SK-N-SH treated with all-trans-retinoic acid at 6 μM for 48 hours (cell line): ENCODE measurements around the gene PPIC.

Experiments
- ATAC-seq: fragments of 200-7000 bp; cut with Tn5 transposase; 3 replicates; pipeline ENCODE4 v1.9.1; 2020; ENCODE audit warnings: mild to moderate bottlenecking, moderate library complexity
- BACH2 ChIP-seq: fragments of 250-450 bp; sonication (Bioruptor Pico); IDR thresholded peaks from 2 replicates; pipeline ENCODE4 v1.9.0; 2021; ENCODE audit warnings: mild to moderate bottlenecking, borderline replicate concordance
- ESRRG ChIP-seq: fragments of 250-450 bp; sonication (Bioruptor Pico); IDR thresholded peaks from 2 replicates; pipeline ENCODE4 v1.6.1; 2021; ENCODE audit warnings: mild to moderate bottlenecking
- GLIS3 ChIP-seq: fragments of 250-450 bp; sonication (Bioruptor Pico); IDR thresholded peaks from 2 replicates; pipeline ENCODE4 v1.5.0; 2020; ENCODE audit warnings: mild to moderate bottlenecking, moderate library complexity
- ISL1 ChIP-seq: fragments of 250-450 bp; sonication (Bioruptor Pico); IDR thresholded peaks from 2 replicates; pipeline ENCODE4 v2.1.2; 2022; ENCODE audit warnings: mild to moderate bottlenecking, moderate library complexity
- OSR1 ChIP-seq: fragments of 250-450 bp; sonication (Bioruptor Pico); IDR thresholded peaks from 2 replicates; pipeline ENCODE4 v1.8.0; 2022; ENCODE audit warnings: moderate library complexity, mild to moderate bottlenecking, inconsistent platforms
- RARB ChIP-seq: fragments of 250-450 bp; sonication (Bioruptor Pico); IDR thresholded peaks from 2 replicates; pipeline ENCODE4 v1.8.0; 2021; ENCODE audit warnings: mild to moderate bottlenecking, moderate library complexity
- SNAI2 ChIP-seq: fragments of 250-450 bp; sonication (Bioruptor Pico); IDR thresholded peaks from 2 replicates; pipeline ENCODE4 v1.5.0; 2020; ENCODE audit warnings: mild to moderate bottlenecking, moderate library complexity
- TCF4 ChIP-seq: fragments of 250-450 bp; sonication (Bioruptor Pico); IDR thresholded peaks from 2 replicates; pipeline ENCODE4 v1.8.0; 2021; ENCODE audit warnings: mild to moderate bottlenecking, moderate library complexity, borderline replicate concordance
- TOX ChIP-seq: fragments of 250-450 bp; sonication (Bioruptor Pico); IDR thresholded peaks from 2 replicates; pipeline ENCODE4 v1.8.0; 2021; ENCODE audit warnings: mild to moderate bottlenecking, moderate library complexity, borderline replicate concordance
- ZC3H10 ChIP-seq: fragments of 250-450 bp; sonication (Bioruptor Pico); IDR thresholded peaks from 2 replicates; pipeline ENCODE4 v1.5.1; 2021; ENCODE audit warnings: mild to moderate bottlenecking, moderate library complexity
- ZFP3 ChIP-seq: fragments of 250-450 bp; sonication (Bioruptor Pico); IDR thresholded peaks from 2 replicates; pipeline ENCODE4 v1.5.0; 2020; ENCODE audit warnings: mild to moderate bottlenecking, moderate library complexity
- ZFP30 ChIP-seq: fragments of 450-650 bp; formaldehyde crosslinking; IDR thresholded peaks from 2 replicates; pipeline ENCODE4 v1.5.0; 2022; ENCODE audit warnings: mild to moderate bottlenecking, moderate library complexity
- ZNF70 ChIP-seq: fragments of 450-650 bp; formaldehyde crosslinking; IDR thresholded peaks from 2 replicates; pipeline ENCODE4 v1.5.0; 2020; ENCODE audit warnings: mild to moderate bottlenecking, moderate library complexity
- ZNF8 ChIP-seq: fragments of 450-650 bp; formaldehyde crosslinking; IDR thresholded peaks from 2 replicates; pipeline ENCODE4 v1.5.0; 2020; ENCODE audit warnings: mild to moderate bottlenecking, moderate library complexity
- TF ChIP-seq, protein P1 (sequence below): fragments of 250-450 bp; sonication (Bioruptor Pico); IDR thresholded peaks from 2 replicates; pipeline ENCODE4 v1.5.1; 2020; ENCODE audit warnings: low read depth, mild to moderate bottlenecking, moderate library complexity
- TF ChIP-seq, protein P2 (sequence below): fragments of 250-450 bp; sonication (Bioruptor Pico); IDR thresholded peaks from 2 replicates; pipeline ENCODE4 v1.5.1; 2021; ENCODE audit warnings: mild to moderate bottlenecking, moderate library complexity
- TF ChIP-seq, protein P3 (sequence below): fragments of 250-450 bp; sonication (Bioruptor Pico); IDR thresholded peaks from 2 replicates; pipeline ENCODE4 v1.8.0; 2020; ENCODE audit warnings: mild to moderate bottlenecking, moderate library complexity, borderline replicate concordance

The PPIC gene

DNA sequence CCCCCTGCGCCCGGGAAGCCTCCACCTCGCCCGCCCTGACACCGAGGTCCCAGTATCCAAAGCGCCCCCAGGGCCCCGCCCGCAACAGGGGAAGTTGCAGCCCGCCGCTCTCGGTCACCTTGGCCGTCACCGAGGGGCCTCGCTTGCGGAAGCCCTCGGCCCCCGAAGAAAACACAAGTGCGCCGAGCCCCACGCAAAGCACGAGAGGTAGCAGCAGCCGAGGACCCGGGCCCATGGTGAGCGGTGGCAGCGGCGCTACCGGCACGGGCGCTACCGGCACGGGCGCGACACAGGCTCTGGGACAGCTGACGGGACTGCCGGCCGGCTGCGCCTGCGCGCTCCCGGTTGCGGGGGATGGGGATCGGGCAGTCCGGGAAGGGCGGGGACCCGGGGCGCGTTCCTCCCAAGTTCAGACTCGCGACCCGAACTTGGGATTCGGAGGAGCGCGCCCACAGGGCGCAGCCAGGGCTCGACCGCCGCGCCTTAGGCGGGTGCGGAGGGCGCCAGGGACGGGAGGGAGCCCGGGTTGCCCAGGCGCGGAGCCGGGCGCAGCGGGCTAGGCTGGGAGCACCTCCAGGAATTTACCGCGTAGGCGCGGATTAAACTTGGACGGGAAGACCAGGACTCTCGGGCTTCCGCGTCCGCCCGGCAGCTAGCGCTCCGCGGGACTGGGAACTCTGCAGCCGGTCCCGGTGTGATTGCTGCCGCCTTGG, at the start of gene PPIC:
Gene PPIC, minus strand, starts transcription at position 335 of the 713 bp plus-strand sequence. Its CDS starts 100 bp downstream, at position 235.
- peak; percentile 92 for ATAC-seq
- TF ChIP-seq RARB (CRISPR knock-in tag) (no peak), ISL1 (CRISPR knock-in tag) (no peak), ZC3H10 (CRISPR knock-in tag) (no peak), OSR1 (CRISPR knock-in tag) (no peak), ZFP3 (CRISPR knock-in tag) (peak; percentile 65; the same call in 1 of the 2 replicates)
- TF ChIP-seq, protein P1, sequence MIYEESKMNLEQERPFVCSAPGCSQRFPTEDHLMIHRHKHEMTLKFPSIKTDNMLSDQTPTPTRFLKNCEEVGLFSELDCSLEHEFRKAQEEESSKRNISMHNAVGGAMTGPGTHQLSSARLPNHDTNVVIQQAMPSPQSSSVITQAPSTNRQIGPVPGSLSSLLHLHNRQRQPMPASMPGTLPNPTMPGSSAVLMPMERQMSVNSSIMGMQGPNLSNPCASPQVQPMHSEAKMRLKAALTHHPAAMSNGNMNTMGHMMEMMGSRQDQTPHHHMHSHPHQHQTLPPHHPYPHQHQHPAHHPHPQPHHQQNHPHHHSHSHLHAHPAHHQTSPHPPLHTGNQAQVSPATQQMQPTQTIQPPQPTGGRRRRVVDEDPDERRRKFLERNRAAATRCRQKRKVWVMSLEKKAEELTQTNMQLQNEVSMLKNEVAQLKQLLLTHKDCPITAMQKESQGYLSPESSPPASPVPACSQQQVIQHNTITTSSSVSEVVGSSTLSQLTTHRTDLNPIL (CRISPR knock-in tag): no peak
- TF ChIP-seq, protein P2, sequence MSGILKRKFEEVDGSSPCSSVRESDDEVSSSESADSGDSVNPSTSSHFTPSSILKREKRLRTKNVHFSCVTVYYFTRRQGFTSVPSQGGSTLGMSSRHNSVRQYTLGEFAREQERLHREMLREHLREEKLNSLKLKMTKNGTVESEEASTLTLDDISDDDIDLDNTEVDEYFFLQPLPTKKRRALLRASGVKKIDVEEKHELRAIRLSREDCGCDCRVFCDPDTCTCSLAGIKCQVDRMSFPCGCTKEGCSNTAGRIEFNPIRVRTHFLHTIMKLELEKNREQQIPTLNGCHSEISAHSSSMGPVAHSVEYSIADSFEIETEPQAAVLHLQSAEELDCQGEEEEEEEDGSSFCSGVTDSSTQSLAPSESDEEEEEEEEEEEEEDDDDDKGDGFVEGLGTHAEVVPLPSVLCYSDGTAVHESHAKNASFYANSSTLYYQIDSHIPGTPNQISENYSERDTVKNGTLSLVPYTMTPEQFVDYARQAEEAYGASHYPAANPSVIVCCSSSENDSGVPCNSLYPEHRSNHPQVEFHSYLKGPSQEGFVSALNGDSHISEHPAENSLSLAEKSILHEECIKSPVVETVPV (CRISPR knock-in tag): no peak
- TF ChIP-seq, protein P3, sequence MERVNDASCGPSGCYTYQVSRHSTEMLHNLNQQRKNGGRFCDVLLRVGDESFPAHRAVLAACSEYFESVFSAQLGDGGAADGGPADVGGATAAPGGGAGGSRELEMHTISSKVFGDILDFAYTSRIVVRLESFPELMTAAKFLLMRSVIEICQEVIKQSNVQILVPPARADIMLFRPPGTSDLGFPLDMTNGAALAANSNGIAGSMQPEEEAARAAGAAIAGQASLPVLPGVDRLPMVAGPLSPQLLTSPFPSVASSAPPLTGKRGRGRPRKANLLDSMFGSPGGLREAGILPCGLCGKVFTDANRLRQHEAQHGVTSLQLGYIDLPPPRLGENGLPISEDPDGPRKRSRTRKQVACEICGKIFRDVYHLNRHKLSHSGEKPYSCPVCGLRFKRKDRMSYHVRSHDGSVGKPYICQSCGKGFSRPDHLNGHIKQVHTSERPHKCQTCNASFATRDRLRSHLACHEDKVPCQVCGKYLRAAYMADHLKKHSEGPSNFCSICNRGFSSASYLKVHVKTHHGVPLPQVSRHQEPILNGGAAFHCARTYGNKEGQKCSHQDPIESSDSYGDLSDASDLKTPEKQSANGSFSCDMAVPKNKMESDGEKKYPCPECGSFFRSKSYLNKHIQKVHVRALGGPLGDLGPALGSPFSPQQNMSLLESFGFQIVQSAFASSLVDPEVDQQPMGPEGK (CRISPR knock-in tag): peak; percentile 76; the same call in 1 of the 2 replicates

DNA sequence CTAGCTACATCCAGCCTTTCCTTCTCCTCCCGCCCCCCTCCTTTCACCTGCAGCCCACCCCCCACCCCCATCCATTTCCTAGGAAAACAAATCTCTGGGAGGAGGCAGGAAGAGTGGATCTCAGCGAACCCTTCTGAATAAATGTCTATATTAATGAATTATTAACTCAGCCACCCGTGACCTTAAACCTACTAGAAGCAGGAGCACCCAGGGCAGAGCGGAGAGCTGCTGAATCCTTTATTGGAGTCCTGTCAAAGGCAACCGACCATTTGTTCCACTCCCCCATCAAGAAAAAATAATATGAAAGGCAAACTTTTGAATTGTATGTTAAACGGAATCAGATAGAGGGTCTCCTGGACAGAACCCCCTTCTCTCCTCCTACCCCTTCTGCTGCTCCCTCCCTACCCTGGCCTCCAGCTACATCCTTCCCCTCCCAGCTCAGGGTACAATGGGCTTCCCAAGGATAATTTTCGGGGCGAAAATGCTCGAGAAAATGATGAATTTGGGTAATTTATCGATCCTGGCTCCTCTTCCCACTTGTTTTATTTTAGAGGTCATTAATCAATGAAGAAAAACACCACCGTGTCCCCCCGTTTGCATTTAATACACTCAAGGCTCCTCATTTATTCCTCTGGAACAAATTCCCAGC, 49.2 kb upstream of the PPIC start:
- ATAC-seq: no peak

DNA sequence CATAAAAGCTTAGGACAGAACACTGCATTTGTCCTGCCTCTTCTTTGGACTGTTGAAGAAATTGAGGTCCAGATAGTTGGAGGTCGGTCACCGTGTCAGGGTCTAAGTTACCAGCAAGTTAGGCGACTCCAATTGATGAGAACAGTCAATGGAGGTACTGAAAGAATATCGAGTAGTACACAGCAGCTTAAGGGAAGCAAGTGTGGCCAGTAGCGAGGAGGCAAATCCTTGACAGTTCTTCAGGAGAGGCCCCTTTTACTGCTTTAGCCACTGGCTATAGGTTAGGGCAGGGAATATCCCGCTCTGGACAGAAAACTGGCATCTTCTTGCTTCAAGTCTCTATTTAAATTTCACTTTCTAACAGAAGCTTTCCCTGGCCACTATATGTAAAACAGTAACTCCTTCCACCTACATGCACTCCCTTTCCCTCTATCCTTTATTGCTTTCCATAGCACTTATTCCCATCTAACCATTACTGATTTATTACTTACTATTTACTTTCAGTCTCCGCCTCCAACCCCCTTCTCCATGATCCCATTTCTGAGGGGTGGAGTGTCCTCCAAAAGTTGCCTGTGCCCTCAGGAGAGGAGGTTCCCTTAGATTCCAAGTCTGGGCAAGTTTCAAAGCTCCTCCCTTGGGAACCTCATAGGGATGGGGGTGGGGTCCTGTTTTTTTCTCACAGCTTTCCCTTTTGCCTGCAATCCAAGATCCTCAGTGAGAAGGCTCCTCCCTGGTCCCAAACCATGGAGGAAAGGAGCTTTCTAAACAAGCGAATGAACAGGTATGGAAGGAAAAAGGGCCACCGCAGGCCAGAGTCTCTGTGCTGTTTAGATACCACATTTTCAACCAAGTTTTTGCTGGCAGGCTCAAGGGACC, 48.4 kb upstream of the PPIC start:
- no peak for ATAC-seq
- TF ChIP-seq ZFP30 (no peak), BACH2 (no peak), SNAI2 (CRISPR knock-in tag) (no peak), TCF4 (no peak), ZNF8 (CRISPR knock-in tag) (no peak), RARB (CRISPR knock-in tag) (no peak), GLIS3 (CRISPR knock-in tag) (no peak), ISL1 (CRISPR knock-in tag) (no peak), TOX (CRISPR knock-in tag) (no peak), ZNF70 (no peak)
- TF ChIP-seq, protein P1 (CRISPR knock-in tag): no peak
- TF ChIP-seq, protein P2 (CRISPR knock-in tag): no peak
- TF ChIP-seq, protein P3 (CRISPR knock-in tag): no peak

More for the DNA sequence above, 49.2 kb upstream of the PPIC start:
- no peak for TF ChIP-seq ZC3H10 (CRISPR knock-in tag)
- no peak for TF ChIP-seq ISL1 (CRISPR knock-in tag)
- TF ChIP-seq TCF4: no peak
- no peak for TF ChIP-seq ESRRG (CRISPR knock-in tag)
